ENCODE measurements around the gene RBM19.

Gene RBM19

DNA sequence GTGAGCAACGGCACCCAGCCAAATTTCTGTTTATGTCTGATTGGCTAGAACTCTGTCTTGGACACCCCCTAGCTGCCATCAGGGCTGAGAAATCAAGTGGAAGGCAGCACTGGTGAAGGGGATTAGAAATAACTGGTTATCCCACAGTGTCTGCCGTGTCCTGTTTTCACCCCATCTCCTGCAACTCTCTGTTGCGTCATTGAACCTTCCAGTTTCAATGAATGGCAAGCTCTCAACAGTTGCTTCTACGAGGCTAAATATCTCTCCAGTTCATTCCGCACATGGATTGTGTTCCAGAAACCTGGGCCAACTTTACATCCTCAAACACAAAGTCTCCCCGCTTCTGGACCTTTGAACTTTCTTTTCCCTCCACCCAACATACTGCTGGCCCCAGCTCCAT, 173.7 kb downstream of the RBM19 start:
- DNase-seq (ENCODE audit: low read depth in 2 of 2) = no peak
- no peak overlapping the region for H3K4me3 ChIP-seq (replicated peaks in 1 of 2; ENCODE audit: low read depth in 2 of 2, low read length in 2 of 2)
- no peak for TF ChIP-seq CTCF (IDR thresholded peaks at IDR 0.05; ENCODE audit: low read depth, low read length)

GRCh38 chr12:113788020-113788856, 177.9 kb downstream of the RBM19 start:
- TF ChIP-seq CTCF (IDR thresholded peaks at IDR 0.05; ENCODE audit: low read depth, low read length) = no peak
- DNase-seq (ENCODE audit: low read depth in 2 of 2) = peak in 1 of 2 donors; percentile 73

DNA sequence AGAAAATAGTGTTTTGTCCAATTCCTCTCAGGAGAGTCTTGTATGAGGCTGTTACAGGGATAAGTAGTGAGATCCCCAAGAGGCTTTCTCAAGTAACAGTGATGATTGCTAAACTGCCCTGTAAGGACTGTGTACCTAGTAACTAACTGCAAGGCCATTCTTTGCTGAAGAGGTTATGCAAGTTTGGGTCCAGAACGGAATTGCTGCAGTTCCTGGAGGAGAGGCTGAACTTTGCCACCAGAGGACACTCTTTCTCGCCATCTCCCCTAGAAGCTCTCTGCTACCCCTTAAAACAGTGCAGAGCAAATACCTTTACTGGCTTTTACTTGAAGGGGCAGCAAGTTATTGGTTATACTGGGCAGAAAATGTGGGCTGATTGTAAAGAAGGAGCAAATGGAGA, 180.0 kb downstream of the RBM19 start:
- TF ChIP-seq CTCF (IDR thresholded peaks at IDR 0.05; ENCODE audit: low read depth, low read length) = no peak
- no peak overlapping the region for H3K4me3 ChIP-seq (replicated peaks in 1 of 2; ENCODE audit: low read depth in 2 of 2, low read length in 2 of 2)
- DNase-seq (ENCODE audit: low read depth in 2 of 2) = no peak

More at GRCh38 chr12:113788020-113788856, 177.9 kb downstream of the RBM19 start:
- no peak overlapping the region for H3K4me3 ChIP-seq (replicated peaks in 1 of 2; ENCODE audit: low read depth in 2 of 2, low read length in 2 of 2)

DNA sequence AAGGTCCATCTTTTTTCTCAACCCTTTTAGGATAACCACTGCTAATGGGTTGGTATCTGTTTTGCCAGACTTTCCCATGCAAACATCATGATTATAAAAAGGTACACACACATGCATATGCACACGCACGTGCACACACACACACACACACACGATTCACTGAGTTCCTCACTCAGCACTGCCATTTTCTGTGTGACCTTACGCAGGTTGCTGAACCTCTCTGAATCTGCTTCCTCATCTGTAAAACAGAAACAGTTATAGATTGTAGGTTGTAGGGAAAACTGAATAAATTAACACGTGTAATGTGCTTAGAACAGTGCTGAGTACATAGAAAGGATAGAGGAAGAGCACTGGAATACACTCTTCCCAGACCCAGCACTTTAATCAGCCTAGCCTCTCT, 182.3 kb downstream of the RBM19 start:
- TF ChIP-seq CTCF (IDR thresholded peaks at IDR 0.05; ENCODE audit: low read depth, low read length) = no peak
- no peak for DNase-seq (ENCODE audit: low read depth in 2 of 2)
- no peak overlapping the region for H3K4me3 ChIP-seq (replicated peaks in 1 of 2; ENCODE audit: low read depth in 2 of 2, low read length in 2 of 2)

DNA sequence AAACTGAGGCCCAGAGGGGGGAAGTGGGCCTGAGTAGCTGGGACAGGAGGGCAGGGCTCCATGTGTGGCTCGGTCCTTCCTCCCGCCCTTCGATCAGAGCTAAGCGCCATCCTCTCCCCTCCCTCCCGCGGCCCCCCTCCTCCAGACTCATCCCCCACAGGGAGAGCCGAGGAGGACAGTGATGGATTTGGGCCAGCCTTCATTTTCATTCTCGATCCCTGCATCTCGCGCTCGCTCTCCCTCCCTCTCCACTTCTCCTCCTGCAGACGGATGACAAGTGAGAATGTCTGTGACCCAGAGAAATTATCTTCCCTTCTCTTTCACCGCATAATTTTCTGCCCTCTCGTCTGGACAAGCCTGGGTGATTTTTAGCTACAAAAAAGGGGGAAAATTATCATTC, 183.3 kb downstream of the RBM19 start:
- no peak for TF ChIP-seq CTCF (IDR thresholded peaks at IDR 0.05; ENCODE audit: low read depth, low read length)
- H3K4me3 ChIP-seq (replicated peaks in 1 of 2; ENCODE audit: low read depth in 2 of 2, low read length in 2 of 2) = no peak overlapping the region
- no peak for DNase-seq (ENCODE audit: low read depth in 2 of 2)

DNA sequence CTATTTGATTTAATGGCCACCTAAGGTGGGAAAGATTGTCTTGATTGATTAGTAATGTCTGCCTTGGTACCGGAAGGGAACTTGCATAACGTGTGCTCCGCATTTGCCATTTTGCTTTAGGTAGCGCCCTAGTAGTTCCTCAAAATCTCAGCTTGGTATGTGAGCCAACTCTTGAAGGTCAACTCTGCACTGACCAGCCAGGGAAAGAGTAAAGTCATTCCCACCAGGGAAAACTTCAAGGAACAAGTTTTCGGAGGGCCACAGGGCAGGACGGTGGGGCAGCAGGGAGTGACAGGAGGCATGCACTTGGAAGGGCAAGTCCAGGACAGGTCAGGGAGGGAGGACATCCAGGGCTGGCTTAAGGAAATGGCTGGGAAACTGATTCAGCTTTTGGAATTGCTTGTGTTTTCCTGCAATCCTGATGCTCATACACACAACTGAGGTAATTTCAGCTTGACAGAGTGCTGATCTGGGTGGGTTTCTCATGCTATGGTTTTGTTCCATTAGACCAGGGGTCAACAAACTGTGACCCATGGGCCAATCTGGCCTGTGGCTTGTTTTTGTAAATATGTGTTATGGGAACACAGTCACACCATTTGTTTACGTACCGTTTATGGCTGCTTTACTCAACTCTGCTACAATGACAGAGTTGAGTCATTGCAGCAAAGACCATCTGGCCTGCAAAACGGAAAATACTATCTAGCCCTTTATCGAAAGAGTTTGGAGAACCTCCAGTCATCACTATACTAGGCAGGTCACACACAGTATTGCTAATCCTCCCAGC, 184.5 kb downstream of the RBM19 start:
- H3K4me3 ChIP-seq (replicated peaks in 1 of 2; ENCODE audit: low read depth in 2 of 2, low read length in 2 of 2) = no peak overlapping the region
- TF ChIP-seq CTCF (IDR thresholded peaks at IDR 0.05; ENCODE audit: low read depth, low read length) = no peak
- peak; percentile 54 to 63 for DNase-seq (ENCODE audit: low read depth in 2 of 2)
